Lung (tissue), 12 donors: ENCODE measurements around the gene PHACTR1. TPM values are rescaled to one million over a fixed set of nuclear protein-coding genes. Genes with fewer than 3 reads are reported as not detected.
A peak's percentile ranks its signal among the peaks of the same experiment; 100 is the strongest.

Experiments
- ATAC-seq: fragments of 200-7000 bp; cut with Tn5 transposase; one replicate; pipeline ENCODE4 v1.9.1; 2020; ENCODE audit warnings: moderate number of reproducible peaks; ENCODE audit not compliant: insufficient read depth, low FRiP score
- DNase-seq, 3 donors: peaks; one replicate each; pipeline ENCODE4 v3.0.0-alpha.2; 2013 to 2017
- H3K27ac ChIP-seq, 2 donors: one replicate each; pipeline ENCODE4 v1.5.1; 2013; ENCODE audit warnings: mild to moderate bottlenecking in 2 of 2, moderate library complexity in 2 of 2, control low read depth in 1 of 2, inconsistent platforms in 1 of 2, low read depth in 1 of 2, low read length in 1 of 2
- H3K27me3 ChIP-seq, 3 donors: one replicate each; pipeline ENCODE4 v1.5.1; 2013; ENCODE audit warnings: low read length in 2 of 3; ENCODE audit not compliant: control insufficient read depth in 3 of 3, insufficient read depth in 3 of 3
- H3K36me3 ChIP-seq, 4 donors: one replicate each; pipeline ENCODE4 v1.5.1; 2013; ENCODE audit warnings: low read length in 4 of 4, mild to moderate bottlenecking in 1 of 4, moderate library complexity in 1 of 4; ENCODE audit not compliant: control insufficient read depth in 4 of 4, insufficient read depth in 4 of 4
- H3K4me1 ChIP-seq, 5 donors: one replicate each; pipeline ENCODE4 v1.5.1; 2013; ENCODE audit warnings: low read length in 5 of 5, mild to moderate bottlenecking in 2 of 5, moderate library complexity in 1 of 5; ENCODE audit not compliant: control insufficient read depth in 5 of 5, insufficient read depth in 5 of 5
- H3K4me3 ChIP-seq: one replicate; pipeline ENCODE4 v1.5.1; 2013; ENCODE audit warnings: mild to moderate bottlenecking, control low read depth, moderate library complexity
- H3K9ac ChIP-seq, 2 donors: one replicate each; pipeline ENCODE4 v1.5.1; 2013; ENCODE audit warnings: low read length in 2 of 2, control low read depth in 1 of 2; ENCODE audit not compliant: insufficient read depth in 1 of 2
- H3K9me3 ChIP-seq, 4 donors: one replicate each; pipeline ENCODE4 v1.5.1; 2013; ENCODE audit warnings: low read length in 3 of 4, mild to moderate bottlenecking in 1 of 4, moderate library complexity in 1 of 4; ENCODE audit not compliant: control insufficient read depth in 4 of 4, insufficient read depth in 3 of 4
- CTCF ChIP-seq: IDR thresholded peaks from 2 replicates; pipeline ENCODE4 v1.5.1; 2012; ENCODE audit warnings: mild to moderate bottlenecking; ENCODE audit errors: control extremely low read depth, extremely low read depth
- WGBS, 2 donors: extraction: QIAGEN DNeasy Blood & Tissue Kit; methylation state at CpG; one replicate each; pipeline ENCODE4 v1.1.7; 2013; 5-methylcytosine and 5-hydroxymethylcytosine counted together
- polyA plus RNA-seq, 2 donors: library from polyadenylated mRNA; stranded (reverse); fragments of 200-250 nt; gene quantifications; one replicate each; pipeline ENCODE4 v1.2.1, GENCODE V29; 2013
- total RNA-seq, 2 donors: library from RNA; depleted of rRNA in 1 of 2; stranded (reverse); fragments of >200 nt in 1 of 2; gene quantifications; one replicate each; pipeline ENCODE4 v1.2.1, GENCODE V29; 2014 to 2021
- donor health status: control.
- donor health status: control.
- donor health status: Bipolar disorder and iron deficiency.
- donor health status: healthy.
- donor health status: DM: yes; HTN: yes; CAD: no.

Gene PHACTR1
- total and polyA plus RNA-seq, 4 donors = 16.3 to 58.8 (median 41.9) TPM

- no peak for TF ChIP-seq CTCF
- H3K27me3 ChIP-seq = no peaks in the 10 kb centered on the region
- no peak overlapping the region for H3K9ac ChIP-seq
- H3K4me1 ChIP-seq = peaks cover 0 to 14% (median 7%) of the 10 kb centered on the region in 5 donors
- H3K4me3 ChIP-seq = no peak overlapping the region
- DNase-seq (peak in 2 of 3 donors; percentile 33 to 62), ATAC-seq (peak; percentile 61)
- H3K9me3 ChIP-seq = no peaks in the 10 kb centered on the region
- peaks cover 0 to 2% (median 0%) of the 10 kb centered on the region in 4 donors for H3K36me3 ChIP-seq
- WGBS, 2 donors = 66 to 83% methylated on average over 5 of the region's 5 CpGs
- peak overlapping the region in 1 of 2 donors; percentile 7 for H3K27ac ChIP-seq
Observed at GRCh38 chr6:12968839-12969558, 252.4 kb downstream of the PHACTR1 start.

GRCh38 chr6:12969966-12970365 is 253.4 kb downstream of the PHACTR1 start:
- Histone ChIP-seq H3K4me1 (peaks cover 0 to 18% (median 7%) of the 10 kb centered on the region in 5 donors), H3K9ac (no peak overlapping the region), H3K4me3 (no peak overlapping the region), H3K9me3 (no peaks in the 10 kb centered on the region), H3K36me3 (peaks cover 0 to 2% (median 0%) of the 10 kb centered on the region in 4 donors), H3K27ac (no peak overlapping the region), H3K27me3 (no peaks in the 10 kb centered on the region)
- no peak for DNase-seq
- ATAC-seq = no peak
- TF ChIP-seq CTCF = no peak
- 91 to 94% methylated on average over 2 of the region's 2 CpGs for WGBS, 2 donors

- ATAC-seq (no peak), DNase-seq (peak in 2 of 3 donors; percentile 38 to 48)
- WGBS, 2 donors = 39 to 44% methylated on average over 4 of the region's 4 CpGs
- Histone ChIP-seq H3K9me3 (no peaks in the 10 kb centered on the region), H3K4me1 (peaks cover 0 to 24% (median under 1%) of the 10 kb centered on the region in 5 donors), H3K36me3 (no peaks in the 10 kb centered on the region), H3K4me3 (no peak overlapping the region), H3K9ac (no peak overlapping the region), H3K27ac (peak overlapping the region in 1 of 2 donors; percentile 33), H3K27me3 (no peaks in the 10 kb centered on the region)
- no peak for TF ChIP-seq CTCF
Observed at GRCh38 chr6:12973386-12973785, 256.8 kb downstream of the PHACTR1 start.

GRCh38 chr6:12974551-12974950 is 258.0 kb downstream of the PHACTR1 start:
- H3K4me1 ChIP-seq = peaks cover 0 to 19% (median 0%) of the 10 kb centered on the region in 5 donors
- DNase-seq = no peak
- WGBS, 2 donors = 33 to 64% methylated on average over 2 of the region's 2 CpGs
- H3K9me3 ChIP-seq = no peaks in the 10 kb centered on the region
- no peak overlapping the region for H3K27ac ChIP-seq
- H3K27me3 ChIP-seq = no peaks in the 10 kb centered on the region
- TF ChIP-seq CTCF = no peak
- peaks cover 0 to 3% (median 0%) of the 10 kb centered on the region in 4 donors for H3K36me3 ChIP-seq
- H3K4me3 ChIP-seq = no peak overlapping the region
- no peak overlapping the region for H3K9ac ChIP-seq
- ATAC-seq = no peak
